GM19328 (cell line): ENCODE data around the gene OGDH.

Experiments
- ATAC-seq: cut with Tn5 transposase; IDR thresholded peaks from one replicate; pipeline ENCODE4 v1.9.1; 2021; ENCODE audit warnings: mild to moderate bottlenecking, moderate library complexity; ENCODE audit not compliant: unreplicated experiment

Gene OGDH

GRCh38 chr7:44664780-44665461 is 58.5 kb downstream of the OGDH start:
- no peak for ATAC-seq

GRCh38 chr7:44665531-44666213 is 59.2 kb downstream of the OGDH start:
- ATAC-seq = no peak

- no peak for ATAC-seq
Measured at GRCh38 chr7:44666566-44666965, 60.1 kb downstream of the OGDH start.

- ATAC-seq = no peak
Measured at GRCh38 chr7:44667190-44667589, 60.8 kb downstream of the OGDH start.

- ATAC-seq = no peak
Measured at GRCh38 chr7:44671069-44671468, 64.6 kb downstream of the OGDH start.

- no peak for ATAC-seq
Measured at GRCh38 chr7:44673324-44673723, 66.9 kb downstream of the OGDH start.

- no peak for ATAC-seq
Measured at GRCh38 chr7:44673771-44674170, 67.3 kb downstream of the OGDH start.

GRCh38 chr7:44674381-44674780 is 68.0 kb downstream of the OGDH start:
- no peak for ATAC-seq

GRCh38 chr7:44676776-44677175 is 70.3 kb downstream of the OGDH start:
- no peak for ATAC-seq

GRCh38 chr7:44678101-44678470 is 71.7 kb downstream of the OGDH start:
- ATAC-seq = no peak

GRCh38 chr7:44678471-44679179 is 72.2 kb downstream of the OGDH start:
- no peak for ATAC-seq

GRCh38 chr7:44681645-44682044 is 75.2 kb downstream of the OGDH start:
- no peak for ATAC-seq

- ATAC-seq = no peak
Measured at GRCh38 chr7:44685723-44686122, 79.3 kb downstream of the OGDH start.

- ATAC-seq = no peak
Measured at GRCh38 chr7:44689427-44689826, 83.0 kb downstream of the OGDH start.

- ATAC-seq = no peak
Measured at GRCh38 chr7:44693641-44694313, 87.3 kb downstream of the OGDH start.

- no peak for ATAC-seq
Measured at GRCh38 chr7:44694326-44694725, 87.9 kb downstream of the OGDH start.

GRCh38 chr7:44694766-44695165 is 88.3 kb downstream of the OGDH start:
- no peak for ATAC-seq

- no peak for ATAC-seq
Measured at GRCh38 chr7:44695756-44696155, 89.3 kb downstream of the OGDH start.

GRCh38 chr7:44696728-44697127 is 90.3 kb downstream of the OGDH start:
- no peak for ATAC-seq

- ATAC-seq = no peak
Measured at GRCh38 chr7:44697136-44698045, 91.0 kb downstream of the OGDH start.
